Activated B cell treated with CpG ODN at 0.5 μM for 24 hours (primary cell): ENCODE data around the gene TMEM164. TPM values are rescaled to one million over a fixed set of nuclear protein-coding genes. Genes with fewer than 3 reads are reported as not detected.

Experiments used
- ATAC-seq: fragments of 200-7000 bp; cut with Tn5 transposase; one replicate; pipeline ENCODE4 v1.10.0; 2021; ENCODE audit warnings: low read depth, mild to moderate bottlenecking, moderate library complexity
- CTCF ChIA-PET: fragments of 350-600 bp; sonication (Branson Sonifier 250); formaldehyde crosslinking; loops from one replicate; lab custom pipeline; 2021; ENCODE audit warnings: antibody characterized with exemption; lab: Charles Lee
- POLR2A ChIA-PET: fragments of 350-600 bp; sonication (Branson Sonifier 250); formaldehyde crosslinking; loops from one replicate; lab custom pipeline; 2021; ENCODE audit warnings: antibody characterized with exemption; lab: Charles Lee
- DNase-seq: peaks from one replicate; pipeline ENCODE4 v3.0.0; 2022
- H3K27ac Mint-ChIP-seq: one replicate; pipeline ENCODE4 v1.8.0; 2020; ENCODE audit warnings: mixed read lengths
- H3K27me3 Mint-ChIP-seq: one replicate; pipeline ENCODE4 v1.8.0; 2021; ENCODE audit warnings: mixed read lengths
- H3K36me3 Mint-ChIP-seq: one replicate; pipeline ENCODE4 v1.8.0; 2021; ENCODE audit warnings: low read depth, mixed read lengths
- H3K4me1 Mint-ChIP-seq: one replicate; pipeline ENCODE4 v1.8.0; 2021; ENCODE audit warnings: mixed read lengths
- H3K4me3 Mint-ChIP-seq: one replicate; pipeline ENCODE4 v1.8.0; 2020; ENCODE audit warnings: mild to moderate bottlenecking, mixed read lengths
- H3K9me3 Mint-ChIP-seq: one replicate; pipeline ENCODE4 v1.8.0; 2020; ENCODE audit warnings: mixed read lengths
- intact Hi-C: fragments of 100-400 bp; cut with micrococcal nuclease; formaldehyde crosslinking; loops from one replicate; pipeline ENCODE4 v1.15.1; 2024
- total RNA-seq: library from RNA; stranded (reverse); gene quantifications from 2 replicates; pipeline ENCODE4 v1.2.3, GENCODE V29; 2022
- TF ChIP-seq, protein P1 (sequence below): fragments of 200-600 bp; IDR thresholded peaks from one replicate; pipeline ENCODE4 v1.8.0; 2022; ENCODE audit warnings: antibody characterized with exemption, mild to moderate bottlenecking

TMEM164 gene
- total RNA-seq, 1 donor from 2014 or later = 21.8 TPM

DNA sequence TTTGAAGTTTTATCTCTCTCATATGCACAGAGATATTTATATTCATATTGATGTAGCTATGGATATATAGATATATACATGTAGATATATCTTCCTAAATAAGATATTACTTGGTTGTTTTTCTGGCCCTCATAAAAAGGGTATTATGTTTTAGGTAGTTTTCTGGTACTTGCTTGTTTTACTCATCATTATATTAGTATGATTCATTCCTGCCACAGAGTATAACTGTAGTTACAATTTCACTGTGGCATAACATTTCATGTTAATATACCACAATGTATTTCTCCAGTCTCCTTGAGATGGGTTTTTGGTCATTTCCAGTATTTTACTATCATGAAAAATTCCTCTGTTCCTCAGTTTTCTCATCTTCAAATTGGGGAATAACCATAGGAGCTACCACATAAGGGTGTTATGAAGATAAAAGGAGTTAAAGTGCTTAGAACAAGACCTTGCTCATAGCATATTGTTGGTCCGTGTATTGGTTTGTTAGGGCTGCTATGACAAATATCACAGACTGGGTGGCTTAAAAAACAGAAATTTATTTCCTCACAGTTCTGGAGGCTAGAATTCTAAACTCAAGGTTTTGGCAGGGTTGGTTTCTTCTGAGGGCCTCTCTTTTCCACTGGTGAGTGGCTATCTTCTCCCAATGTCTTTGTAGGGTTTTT lies 129.7 kb downstream of the TMEM164 start:
- Mint-ChIP-seq H3K36me3 (peaks cover 5% of the 10 kb centered on the region), H3K27me3 (no peaks in the 10 kb centered on the region), H3K9me3 (no peaks in the 10 kb centered on the region), H3K4me1 (no peaks in the 10 kb centered on the region), H3K4me3 (no peak overlapping the region), H3K27ac (no peak overlapping the region)
- TF ChIP-seq, protein P1, sequence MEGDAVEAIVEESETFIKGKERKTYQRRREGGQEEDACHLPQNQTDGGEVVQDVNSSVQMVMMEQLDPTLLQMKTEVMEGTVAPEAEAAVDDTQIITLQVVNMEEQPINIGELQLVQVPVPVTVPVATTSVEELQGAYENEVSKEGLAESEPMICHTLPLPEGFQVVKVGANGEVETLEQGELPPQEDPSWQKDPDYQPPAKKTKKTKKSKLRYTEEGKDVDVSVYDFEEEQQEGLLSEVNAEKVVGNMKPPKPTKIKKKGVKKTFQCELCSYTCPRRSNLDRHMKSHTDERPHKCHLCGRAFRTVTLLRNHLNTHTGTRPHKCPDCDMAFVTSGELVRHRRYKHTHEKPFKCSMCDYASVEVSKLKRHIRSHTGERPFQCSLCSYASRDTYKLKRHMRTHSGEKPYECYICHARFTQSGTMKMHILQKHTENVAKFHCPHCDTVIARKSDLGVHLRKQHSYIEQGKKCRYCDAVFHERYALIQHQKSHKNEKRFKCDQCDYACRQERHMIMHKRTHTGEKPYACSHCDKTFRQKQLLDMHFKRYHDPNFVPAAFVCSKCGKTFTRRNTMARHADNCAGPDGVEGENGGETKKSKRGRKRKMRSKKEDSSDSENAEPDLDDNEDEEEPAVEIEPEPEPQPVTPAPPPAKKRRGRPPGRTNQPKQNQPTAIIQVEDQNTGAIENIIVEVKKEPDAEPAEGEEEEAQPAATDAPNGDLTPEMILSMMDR = no peak
- ATAC-seq = no peak
- POLR2A ChIA-PET = no interaction called here
- DNase-seq = no peak
- intact Hi-C loops = no loop called here
- CTCF ChIA-PET = no interaction called here

- H3K27me3 Mint-ChIP-seq = no peaks in the 10 kb centered on the region
- no peaks in the 10 kb centered on the region for H3K9me3 Mint-ChIP-seq
- ATAC-seq = no peak
- intact Hi-C loops = no loop called here
- H3K4me1 Mint-ChIP-seq = no peaks in the 10 kb centered on the region
- TF ChIP-seq, protein P1 = no peak
- DNase-seq = no peak
- POLR2A ChIA-PET = no interaction called here
- peaks cover 5% of the 10 kb centered on the region for H3K36me3 Mint-ChIP-seq
- CTCF ChIA-PET = interaction anchor here (0.7 kb wide), 1 partner anchor 13 kb away, joined by 3 read pairs; no protein-coding TSS in a partner anchor
- no peak overlapping the region for H3K27ac Mint-ChIP-seq
- H3K4me3 Mint-ChIP-seq = no peak overlapping the region
Measured at GRCh38 chrX:110133735-110134370, 130.9 kb downstream of the TMEM164 start.

- Mint-ChIP-seq H3K9me3 (no peaks in the 10 kb centered on the region), H3K36me3 (peaks cover 5% of the 10 kb centered on the region), H3K27ac (no peak overlapping the region), H3K27me3 (no peaks in the 10 kb centered on the region), H3K4me3 (no peak overlapping the region), H3K4me1 (no peaks in the 10 kb centered on the region)
- POLR2A ChIA-PET = no interaction called here
- ATAC-seq = no peak
- no peak for DNase-seq
- TF ChIP-seq, protein P1 = no peak
- intact Hi-C loops = no loop called here
- CTCF ChIA-PET = no interaction called here
Measured at GRCh38 chrX:110135618-110136017, 132.7 kb downstream of the TMEM164 start.

- TF ChIP-seq, protein P1 = no peak
- Mint-ChIP-seq H3K27ac (no peak overlapping the region), H3K36me3 (peaks cover 7% of the 10 kb centered on the region), H3K4me1 (no peaks in the 10 kb centered on the region), H3K9me3 (peaks cover under 1% of the 10 kb centered on the region), H3K4me3 (no peak overlapping the region), H3K27me3 (no peaks in the 10 kb centered on the region)
- ChIA-PET CTCF (no interaction called here), POLR2A (no interaction called here)
- intact Hi-C loops = no loop called here
- DNase-seq = no peak
- no peak for ATAC-seq
Measured at GRCh38 chrX:110136136-110136535, 133.2 kb downstream of the TMEM164 start.

DNA sequence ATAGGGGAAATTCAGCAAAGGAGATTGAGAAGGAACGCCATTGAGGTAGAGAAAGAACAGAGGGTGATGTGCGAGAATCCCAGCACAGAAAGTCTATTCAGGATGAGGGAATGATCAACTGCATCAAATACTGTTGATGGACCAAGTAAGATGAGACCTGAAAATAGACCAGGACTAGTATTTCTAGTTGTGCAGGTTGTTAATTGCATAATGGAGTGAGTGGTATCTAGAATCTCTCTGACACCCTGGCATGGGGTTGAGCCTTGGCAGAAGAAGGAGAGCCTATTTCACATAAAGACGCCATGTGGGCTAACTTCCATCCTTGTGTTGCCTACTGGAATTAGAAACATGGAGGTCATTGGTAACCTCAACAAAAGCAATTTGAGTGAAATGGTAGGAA lies 135.6 kb downstream of the TMEM164 start:
- TF ChIP-seq, protein P1 = no peak
- Mint-ChIP-seq H3K4me1 (no peaks in the 10 kb centered on the region), H3K4me3 (no peak overlapping the region), H3K27me3 (no peaks in the 10 kb centered on the region), H3K27ac (no peak overlapping the region), H3K36me3 (peaks cover 5% of the 10 kb centered on the region), H3K9me3 (peaks cover 2% of the 10 kb centered on the region)
- POLR2A ChIA-PET = no interaction called here
- DNase-seq (no peak), ATAC-seq (no peak)
- intact Hi-C loops = no loop called here
- CTCF ChIA-PET = interaction anchor here (0.8 kb wide), 1 partner anchor 651 kb away, joined by 3 read pairs; no protein-coding TSS in a partner anchor
